Measurements from ENCODE around the gene TWF2.

The TWF2 gene

DNA sequence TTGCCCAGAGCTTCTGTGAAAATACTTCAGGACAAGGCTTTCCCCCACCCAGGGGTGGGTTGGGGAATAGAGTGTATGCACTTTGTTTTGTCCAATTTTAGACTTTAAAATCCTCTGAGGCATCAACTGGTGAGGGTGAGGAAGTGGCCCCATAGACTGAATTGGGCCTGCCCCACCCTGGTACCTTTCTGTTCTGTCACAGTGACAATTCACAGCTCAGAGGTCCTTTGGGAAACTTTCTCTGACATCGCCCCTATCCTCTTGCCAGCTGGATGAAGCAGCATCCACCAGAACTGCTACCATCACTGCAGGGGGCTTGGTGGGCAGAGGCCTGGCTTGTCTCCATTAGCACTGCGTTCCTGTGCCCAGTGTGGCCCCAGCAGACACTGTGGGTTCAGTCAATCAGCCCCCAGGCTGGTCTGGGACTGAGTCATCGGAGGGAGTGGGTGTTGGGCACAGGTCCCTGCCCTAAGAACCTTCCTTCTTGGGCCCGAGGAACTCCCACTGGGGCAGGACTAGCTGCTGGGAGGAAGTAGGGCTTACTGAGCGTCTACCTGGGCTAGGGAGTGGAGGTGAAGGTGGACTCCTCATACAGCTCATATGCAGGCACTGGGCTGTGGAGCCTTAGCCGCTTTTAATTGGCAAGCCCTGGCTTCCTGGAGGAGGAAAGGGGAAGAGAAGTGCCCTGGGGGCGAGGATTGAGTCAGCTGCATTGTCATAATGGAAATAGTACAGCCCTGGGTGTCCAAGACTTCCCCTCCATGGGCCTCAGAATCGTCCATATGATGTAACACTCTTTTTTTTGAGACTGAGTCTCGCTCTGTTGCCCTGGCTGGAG lies 5.1 kb upstream of the TWF2 start:
- no peak overlapping the region for H3K4me3 ChIP-seq (ENCODE audit: low read depth, low read length)
- TF ChIP-seq, protein P1, sequence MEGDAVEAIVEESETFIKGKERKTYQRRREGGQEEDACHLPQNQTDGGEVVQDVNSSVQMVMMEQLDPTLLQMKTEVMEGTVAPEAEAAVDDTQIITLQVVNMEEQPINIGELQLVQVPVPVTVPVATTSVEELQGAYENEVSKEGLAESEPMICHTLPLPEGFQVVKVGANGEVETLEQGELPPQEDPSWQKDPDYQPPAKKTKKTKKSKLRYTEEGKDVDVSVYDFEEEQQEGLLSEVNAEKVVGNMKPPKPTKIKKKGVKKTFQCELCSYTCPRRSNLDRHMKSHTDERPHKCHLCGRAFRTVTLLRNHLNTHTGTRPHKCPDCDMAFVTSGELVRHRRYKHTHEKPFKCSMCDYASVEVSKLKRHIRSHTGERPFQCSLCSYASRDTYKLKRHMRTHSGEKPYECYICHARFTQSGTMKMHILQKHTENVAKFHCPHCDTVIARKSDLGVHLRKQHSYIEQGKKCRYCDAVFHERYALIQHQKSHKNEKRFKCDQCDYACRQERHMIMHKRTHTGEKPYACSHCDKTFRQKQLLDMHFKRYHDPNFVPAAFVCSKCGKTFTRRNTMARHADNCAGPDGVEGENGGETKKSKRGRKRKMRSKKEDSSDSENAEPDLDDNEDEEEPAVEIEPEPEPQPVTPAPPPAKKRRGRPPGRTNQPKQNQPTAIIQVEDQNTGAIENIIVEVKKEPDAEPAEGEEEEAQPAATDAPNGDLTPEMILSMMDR (IDR thresholded peaks at IDR 0.05; ENCODE audit: low read depth, low read length), result no peak
- TF ChIP-seq POLR2A (IDR thresholded peaks at IDR 0.05; ENCODE audit: extremely low read depth, insufficient read length), result no peak
- no peak for TF ChIP-seq MYC (IDR thresholded peaks at IDR 0.05; ENCODE audit: low read depth, low read length)
- no peak for TF ChIP-seq MAX (IDR thresholded peaks at IDR 0.05; ENCODE audit: low read depth, low read length)
- peak; percentile 91 for DNase-seq (ENCODE audit: low read depth)

- no peak for DNase-seq (ENCODE audit: low read depth)
- H3K4me3 ChIP-seq (ENCODE audit: low read depth, low read length), result no peak overlapping the region
- TF ChIP-seq, protein P1 (IDR thresholded peaks at IDR 0.05; ENCODE audit: low read depth, low read length), result no peak
- TF ChIP-seq POLR2A (IDR thresholded peaks at IDR 0.05; ENCODE audit: extremely low read depth, insufficient read length) (no peak), MYC (IDR thresholded peaks at IDR 0.05; ENCODE audit: low read depth, low read length) (no peak), MAX (IDR thresholded peaks at IDR 0.05; ENCODE audit: low read depth, low read length) (no peak)
Observed at GRCh38 chr3:52242039-52242438, 3.1 kb upstream of the TWF2 start.

GRCh38 chr3:52240886-52241370 lies 2.0 kb upstream of the TWF2 start:
- TF ChIP-seq, protein P1 (IDR thresholded peaks at IDR 0.05; ENCODE audit: low read depth, low read length), result no peak
- no peak for TF ChIP-seq MYC (IDR thresholded peaks at IDR 0.05; ENCODE audit: low read depth, low read length)
- H3K4me3 ChIP-seq (ENCODE audit: low read depth, low read length), result no peak overlapping the region
- no peak for DNase-seq (ENCODE audit: low read depth)

- TF ChIP-seq MYC (IDR thresholded peaks at IDR 0.05; ENCODE audit: low read depth, low read length), result no peak
- no peak for TF ChIP-seq MAX (IDR thresholded peaks at IDR 0.05; ENCODE audit: low read depth, low read length)
- no peak for TF ChIP-seq POLR2A (IDR thresholded peaks at IDR 0.05; ENCODE audit: extremely low read depth, insufficient read length)
- TF ChIP-seq, protein P1 (IDR thresholded peaks at IDR 0.05; ENCODE audit: low read depth, low read length), result no peak
- peak; percentile 77 for DNase-seq (ENCODE audit: low read depth)
- H3K4me3 ChIP-seq (ENCODE audit: low read depth, low read length), result peak overlapping the region; percentile 99
Observed at GRCh38 chr3:52240059-52240885, 1.3 kb upstream of the TWF2 start.

DNA sequence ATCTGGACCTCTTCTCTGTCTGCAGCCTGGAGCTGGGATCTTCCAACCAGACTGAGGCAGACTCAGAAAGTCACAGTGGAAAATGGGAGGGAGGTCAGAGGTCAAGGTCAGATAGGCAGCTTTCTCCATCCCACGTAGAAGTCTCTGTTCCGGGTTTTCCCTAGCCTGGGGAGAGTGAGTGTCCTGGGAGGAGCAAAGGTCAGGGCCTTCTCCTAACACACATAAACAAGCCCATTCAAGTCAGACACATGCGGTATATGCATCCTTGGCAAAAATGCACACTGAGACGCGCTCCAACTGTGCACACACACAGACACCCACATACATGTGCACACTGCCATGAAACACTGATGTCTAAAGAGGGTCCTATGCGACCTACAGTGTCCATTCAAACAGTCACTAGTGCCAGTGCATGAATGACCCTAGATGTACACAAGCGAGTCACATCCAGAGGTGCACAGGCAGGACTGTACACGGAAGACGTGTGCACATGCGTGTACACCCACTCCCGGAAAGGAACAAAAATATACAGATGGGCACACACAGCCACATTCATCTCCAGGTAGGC lies 681 bp downstream of the TWF2 start:
- TF ChIP-seq MYC (IDR thresholded peaks at IDR 0.05; ENCODE audit: low read depth, low read length) (no peak), MAX (IDR thresholded peaks at IDR 0.05; ENCODE audit: low read depth, low read length) (peak; percentile 64; the same call in 1 of the 2 replicates)
- TF ChIP-seq, protein P1 (IDR thresholded peaks at IDR 0.05; ENCODE audit: low read depth, low read length), result no peak
- no peak for DNase-seq (ENCODE audit: low read depth)
- peak overlapping the region; percentile 99 for H3K4me3 ChIP-seq (ENCODE audit: low read depth, low read length)

Measured in NB4 (cell line).